NCI-H1930 (cell line): ENCODE results near the gene FHAD1.
A peak's percentile ranks its signal among the peaks of the same experiment; 100 is the strongest.
"Not testable (repeated sequence)": the region's sequence is repeated elsewhere in the genome, so short reads cannot be mapped to it uniquely, and the experiment has no call there.

Experiments used
- DNase-seq, 2 experiments: peaks; one replicate each; lab custom pipeline; 2025; lab: John Stamatoyannopoulos, UW

FHAD1 gene

GRCh38 chr1:15276691-15277446 is 29.8 kb downstream of the FHAD1 start:
- DNase-seq = no peak

- no peak for DNase-seq
Observed at GRCh38 chr1:15277447-15277838, 30.4 kb downstream of the FHAD1 start.

- no peak for DNase-seq
Observed at GRCh38 chr1:15277933-15278332, 30.9 kb downstream of the FHAD1 start.

- no peak for DNase-seq
Observed at GRCh38 chr1:15279576-15280230, 32.7 kb downstream of the FHAD1 start.

GRCh38 chr1:15280416-15280815 is 33.4 kb downstream of the FHAD1 start:
- DNase-seq = no peak

GRCh38 chr1:15282038-15282437 is 35.0 kb downstream of the FHAD1 start:
- no peak for DNase-seq

- no peak for DNase-seq
Observed at GRCh38 chr1:15282810-15283474, 35.9 kb downstream of the FHAD1 start.

- no peak for DNase-seq
Observed at GRCh38 chr1:15283526-15283925, 36.5 kb downstream of the FHAD1 start.

- no peak for DNase-seq
Observed at GRCh38 chr1:15286452-15286851, 39.4 kb downstream of the FHAD1 start.

- DNase-seq = no peak
Observed at GRCh38 chr1:15287035-15287979, 40.3 kb downstream of the FHAD1 start.

GRCh38 chr1:15288173-15288926 is 41.3 kb downstream of the FHAD1 start:
- no peak for DNase-seq

- no peak for DNase-seq
Observed at GRCh38 chr1:15289251-15289651, 42.2 kb downstream of the FHAD1 start.

- DNase-seq = no peak
Observed at GRCh38 chr1:15290382-15290781, 43.4 kb downstream of the FHAD1 start.

- DNase-seq = no peak
Observed at GRCh38 chr1:15295696-15296095, 48.7 kb downstream of the FHAD1 start.

- DNase-seq = no peak
Observed at GRCh38 chr1:15296585-15297321, 49.7 kb downstream of the FHAD1 start.

GRCh38 chr1:15297975-15298374 is 51.0 kb downstream of the FHAD1 start:
- DNase-seq = not testable (repeated sequence)

- DNase-seq = no peak
Observed at GRCh38 chr1:15299179-15299578, 52.2 kb downstream of the FHAD1 start.

- no peak for DNase-seq
Observed at GRCh38 chr1:15299806-15300205, 52.8 kb downstream of the FHAD1 start.

GRCh38 chr1:15303935-15304334 is 56.9 kb downstream of the FHAD1 start:
- DNase-seq = peak; percentile 31 to 52

GRCh38 chr1:15304708-15305467 is 57.9 kb downstream of the FHAD1 start:
- peak; percentile 48 to 56 for DNase-seq
